Measurements from ENCODE around the gene RANBP17.
"Not testable (repeated sequence)": the region's sequence is repeated elsewhere in the genome, so short reads cannot be mapped to it uniquely, and the experiment has no call there.

The RANBP17 gene

DNA sequence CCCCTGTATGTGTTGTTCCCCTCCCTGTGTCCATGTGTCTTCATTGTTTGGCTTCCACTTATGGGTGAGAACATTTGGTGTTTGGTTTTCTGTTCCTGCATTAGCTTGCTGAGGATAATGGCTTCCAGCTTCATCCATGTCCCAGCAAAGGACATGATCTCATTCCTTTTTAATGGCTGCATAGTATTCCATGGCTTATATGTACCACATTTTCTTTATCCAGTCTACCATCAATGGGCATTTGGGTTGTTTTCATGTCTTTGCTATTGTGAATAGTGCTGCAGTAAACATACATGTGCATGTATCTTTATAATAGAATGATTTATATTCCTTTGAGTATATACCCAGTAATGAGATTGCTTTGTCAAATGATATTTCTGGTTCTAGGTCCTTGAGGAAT is 8.6 kb downstream of the RANBP17 start:
- not testable (repeated sequence) for DNase-seq

DNA sequence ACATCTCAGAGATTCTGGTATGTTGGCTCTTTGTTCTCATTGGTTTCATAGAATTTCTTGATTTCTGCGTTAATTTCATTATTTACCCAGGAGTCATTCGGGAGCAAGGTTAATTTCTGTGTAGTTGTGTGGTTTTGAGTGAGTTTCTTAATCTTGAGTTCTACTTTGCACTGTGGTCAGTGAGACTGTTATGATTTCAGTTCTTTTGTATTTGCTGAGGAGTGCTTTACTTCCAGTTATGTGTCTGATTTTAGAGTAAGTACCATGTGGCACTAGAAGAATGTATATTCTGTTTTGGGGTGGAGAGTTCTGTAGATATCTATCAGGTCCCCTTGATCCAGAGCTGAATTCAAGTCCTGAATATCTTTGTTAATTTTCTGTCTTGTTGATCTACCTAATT is 12.2 kb downstream of the RANBP17 start:
- DNase-seq: no peak

DNA sequence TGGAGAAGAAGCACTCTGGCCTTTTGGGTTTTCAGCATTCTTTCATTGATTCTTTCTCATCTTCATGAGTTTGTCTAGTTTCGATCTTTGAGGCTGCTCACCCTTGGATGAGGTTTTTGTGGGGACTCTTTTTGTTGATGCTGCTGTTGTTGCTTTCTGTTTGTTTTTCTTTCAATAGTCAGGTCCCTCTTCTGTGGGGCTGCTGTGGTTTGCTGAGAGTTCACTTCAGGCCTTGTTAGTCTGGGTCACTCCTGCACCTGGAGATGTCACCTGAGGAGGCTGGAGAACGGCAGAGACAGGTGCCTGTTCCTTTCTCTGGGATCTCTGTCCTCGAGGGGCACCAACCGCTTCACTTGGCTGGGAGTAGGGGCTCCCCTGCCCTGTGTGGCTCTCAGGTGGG is 14.0 kb downstream of the RANBP17 start:
- DNase-seq: no peak

DNA sequence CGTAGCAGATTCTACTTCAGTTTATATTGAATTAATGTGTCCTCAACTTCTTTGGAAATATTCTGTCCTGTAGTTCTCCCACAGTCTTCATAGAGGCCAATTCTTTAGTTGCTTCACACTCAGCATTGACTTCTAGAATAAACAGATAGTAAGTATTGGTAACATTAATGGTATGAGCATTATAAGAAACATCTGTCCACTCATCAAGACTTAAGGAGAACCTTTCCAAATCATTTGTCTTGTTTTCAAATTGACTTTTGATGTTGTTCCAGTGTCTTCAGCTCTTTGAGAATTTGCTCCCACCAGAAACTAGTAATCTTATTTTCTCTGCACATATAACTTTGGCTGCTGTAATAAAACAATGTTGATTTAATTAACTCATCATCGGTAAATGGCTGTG is 18.3 kb downstream of the RANBP17 start:
- DNase-seq: no peak

DNA sequence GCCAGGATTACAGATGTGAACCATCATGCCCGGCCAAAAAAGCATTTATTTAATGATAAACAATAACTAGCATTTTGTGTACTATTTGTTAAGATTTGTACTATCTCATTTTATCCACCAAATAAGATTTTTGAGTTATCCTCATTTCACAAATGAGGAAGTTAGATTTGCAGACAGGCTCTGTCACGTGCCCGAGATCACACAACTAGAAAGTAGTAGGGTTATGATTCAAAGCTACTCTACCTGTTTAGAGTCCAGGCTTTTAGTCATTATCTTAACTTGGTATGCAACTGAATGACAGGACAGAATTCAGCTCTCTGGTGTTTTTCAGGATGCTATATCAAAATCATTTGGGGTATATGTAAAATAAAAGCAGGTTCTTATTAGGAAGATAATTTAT is 20.5 kb downstream of the RANBP17 start:
- no peak for DNase-seq

DNA sequence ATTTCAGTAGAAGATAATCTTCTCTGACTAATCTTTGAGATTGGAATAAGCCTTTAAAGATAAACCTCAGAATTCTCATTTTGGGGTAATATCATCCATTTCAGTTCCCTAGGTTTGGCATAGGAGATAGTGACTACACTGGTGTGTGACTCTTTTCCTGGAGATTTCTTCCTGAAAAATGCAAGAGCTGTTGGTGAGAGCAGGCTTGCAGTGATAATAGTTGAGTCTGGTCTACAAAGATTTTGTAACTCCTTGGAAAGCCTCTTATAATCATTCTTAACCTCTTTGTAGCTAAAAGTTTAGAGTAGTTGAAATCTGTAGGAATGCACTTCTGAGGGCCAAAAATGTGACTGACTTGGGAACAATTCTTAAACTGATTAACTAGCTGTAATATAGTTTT is 23.4 kb downstream of the RANBP17 start:
- DNase-seq: no peak

DNA sequence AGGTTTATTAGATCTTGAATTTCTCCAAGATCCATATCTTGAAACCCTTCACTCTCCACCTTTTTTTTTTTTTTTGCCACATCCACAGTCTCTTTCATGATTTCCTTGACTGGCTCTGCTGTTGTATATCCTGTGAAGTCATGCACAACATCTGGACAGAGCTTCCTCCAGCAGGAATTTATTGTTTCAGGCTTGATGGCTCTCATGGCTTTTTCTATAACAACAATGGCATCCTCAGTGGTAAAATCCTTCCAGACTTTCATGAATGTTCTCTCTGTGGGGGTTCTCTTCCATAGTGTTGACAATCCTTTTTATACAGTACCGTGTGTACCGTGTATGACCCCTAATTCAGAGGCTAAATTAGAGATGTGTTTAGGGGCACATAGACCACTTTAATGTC is 24.0 kb downstream of the RANBP17 start:
- DNase-seq: peak; percentile 57

DNA sequence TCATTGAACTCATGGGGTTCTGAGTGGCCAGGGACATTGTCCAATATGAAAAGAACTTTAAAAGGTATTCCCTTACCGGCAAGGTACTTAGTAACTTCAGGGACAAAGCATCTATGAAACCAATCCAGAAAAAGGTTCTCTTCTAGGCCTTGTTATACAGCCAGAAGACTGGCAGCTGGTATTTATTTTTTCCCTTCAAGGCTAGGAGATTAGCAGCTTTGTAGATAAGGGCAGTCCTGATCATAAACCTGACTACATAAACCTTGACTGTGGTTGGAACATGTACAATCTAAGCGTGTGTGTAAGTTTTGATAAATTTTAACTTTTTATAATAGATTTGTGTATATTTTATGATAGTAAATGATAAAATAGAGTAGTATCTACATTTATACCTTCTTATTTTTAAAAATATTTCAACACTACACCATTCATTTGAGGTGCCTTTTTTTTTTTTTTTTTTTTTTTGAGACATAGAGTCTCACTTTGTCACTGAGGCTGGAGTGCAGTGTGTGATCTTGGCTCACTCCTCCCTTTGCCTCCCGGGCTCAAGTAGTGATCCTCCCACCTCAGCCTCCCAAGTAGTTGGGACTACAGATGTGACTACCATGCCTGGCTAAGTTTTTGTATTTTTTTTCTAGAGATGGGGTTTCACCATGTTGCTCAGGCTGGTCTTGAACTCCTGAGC is 24.5 kb downstream of the RANBP17 start:
- no peak for DNase-seq

DNA sequence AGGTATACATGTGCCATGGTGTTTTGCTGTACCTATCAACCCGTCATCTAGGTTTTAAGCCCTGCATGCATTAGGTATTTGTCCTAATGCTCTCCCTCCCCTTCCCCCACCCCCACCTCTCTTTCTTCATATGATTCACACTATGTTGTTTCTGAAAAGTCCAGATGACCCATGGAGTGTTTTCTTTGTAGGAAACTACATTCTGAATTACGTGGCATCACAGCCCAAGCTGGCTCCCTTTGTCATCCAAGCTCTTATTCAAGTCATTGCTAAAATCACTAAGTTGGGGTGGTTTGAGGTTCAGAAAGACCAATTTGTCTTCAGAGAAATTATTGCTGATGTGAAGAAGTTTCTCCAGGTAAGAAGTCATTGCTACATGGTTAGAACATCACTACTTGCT is 30.4 kb downstream of the RANBP17 start:
- DNase-seq: no peak

DNA sequence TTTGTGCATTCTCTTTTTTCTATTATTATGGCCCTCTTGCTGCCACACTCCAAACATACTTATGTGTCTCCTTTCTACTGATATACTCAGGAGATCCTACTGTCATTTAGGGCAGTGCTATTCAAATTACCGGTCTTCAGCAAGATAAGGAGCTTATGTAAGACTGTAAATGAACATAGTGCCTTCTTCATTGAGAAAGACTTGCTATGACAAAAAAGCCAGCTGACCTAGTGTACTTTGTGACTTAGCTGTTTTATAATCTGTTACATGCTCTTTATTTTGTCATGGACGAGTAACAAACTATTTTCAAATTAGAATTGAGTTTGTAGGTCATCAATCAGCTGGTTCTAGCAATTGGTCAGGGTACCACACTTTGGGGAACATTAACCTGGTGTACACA is 32.8 kb downstream of the RANBP17 start:
- no peak for DNase-seq

DNA sequence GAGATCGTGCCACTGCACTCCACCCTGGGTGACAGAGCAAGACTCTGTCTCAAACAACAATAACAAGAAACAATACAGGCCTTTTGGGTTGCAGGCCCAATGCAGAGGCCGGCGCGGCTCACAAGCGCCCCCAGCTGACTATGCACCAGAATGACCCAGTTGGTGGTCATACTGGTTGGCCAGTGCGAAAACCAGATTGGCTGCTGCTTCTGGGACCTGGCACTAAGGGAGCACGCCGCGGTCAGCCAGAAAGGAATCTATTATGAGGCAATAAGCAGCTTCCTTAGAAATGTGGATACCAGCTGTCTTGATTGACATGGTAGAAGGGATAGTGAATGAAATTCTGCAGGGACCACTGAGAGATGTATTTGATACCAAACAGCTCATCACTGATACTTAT is 35.0 kb downstream of the RANBP17 start:
- DNase-seq: no peak

DNA sequence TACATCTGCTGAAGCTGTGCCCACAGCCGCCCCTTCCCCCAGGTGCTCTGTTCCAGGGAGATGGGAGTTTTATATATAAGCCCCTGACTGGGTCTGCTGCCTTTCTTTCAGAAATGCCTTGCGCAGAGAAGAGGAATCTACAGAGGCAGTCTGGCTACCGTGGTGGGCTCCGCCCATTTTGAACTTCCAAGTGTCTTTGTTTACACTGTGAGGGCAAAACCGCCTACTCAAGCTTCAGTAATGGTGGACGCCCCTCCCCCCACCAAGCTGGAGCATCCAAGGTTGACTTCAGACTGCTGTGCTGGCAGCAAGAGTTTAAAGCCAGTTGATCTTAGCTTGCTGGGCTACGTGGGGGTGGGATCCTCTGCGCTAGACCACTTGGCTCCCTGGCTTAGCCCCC is 41.3 kb downstream of the RANBP17 start:
- no peak for DNase-seq

DNA sequence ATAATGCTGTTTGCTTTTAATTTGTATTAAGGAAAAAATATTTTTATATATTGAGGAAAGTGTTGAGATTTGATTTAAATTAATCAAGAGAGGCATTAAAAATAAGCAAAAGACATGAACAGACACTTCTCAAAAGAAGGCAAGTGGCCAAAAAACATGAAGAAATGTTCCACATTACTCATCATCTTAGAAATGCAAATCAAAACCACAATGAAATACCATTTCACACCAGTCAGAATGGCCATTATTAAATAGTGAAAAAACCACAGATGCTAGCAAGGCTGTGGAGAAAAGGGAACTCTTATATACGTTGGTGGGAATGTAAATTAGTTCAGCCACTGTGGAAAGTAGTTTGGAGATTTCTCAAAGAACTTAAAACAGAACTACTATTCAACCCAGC is 45.9 kb downstream of the RANBP17 start:
- DNase-seq: peak; percentile 43

DNA sequence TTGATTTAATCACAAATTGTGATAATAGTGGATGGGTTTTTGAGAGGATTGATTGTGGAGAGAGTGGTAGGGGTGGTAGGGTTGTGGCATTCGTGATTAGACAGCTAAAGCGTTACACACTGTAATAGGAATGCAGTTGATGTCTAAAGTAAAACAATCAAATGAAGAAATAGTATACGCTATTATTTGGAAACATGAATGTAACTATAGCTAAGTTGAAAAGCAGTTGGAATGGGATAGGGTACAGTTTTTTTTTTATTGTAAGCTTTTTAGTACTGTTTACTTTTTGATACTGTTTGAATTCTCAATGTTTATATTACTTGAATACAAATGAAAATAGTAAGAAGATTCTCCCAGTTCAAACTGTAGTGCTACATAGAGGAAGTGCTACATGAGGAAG is 51.8 kb downstream of the RANBP17 start:
- no peak for DNase-seq

DNA sequence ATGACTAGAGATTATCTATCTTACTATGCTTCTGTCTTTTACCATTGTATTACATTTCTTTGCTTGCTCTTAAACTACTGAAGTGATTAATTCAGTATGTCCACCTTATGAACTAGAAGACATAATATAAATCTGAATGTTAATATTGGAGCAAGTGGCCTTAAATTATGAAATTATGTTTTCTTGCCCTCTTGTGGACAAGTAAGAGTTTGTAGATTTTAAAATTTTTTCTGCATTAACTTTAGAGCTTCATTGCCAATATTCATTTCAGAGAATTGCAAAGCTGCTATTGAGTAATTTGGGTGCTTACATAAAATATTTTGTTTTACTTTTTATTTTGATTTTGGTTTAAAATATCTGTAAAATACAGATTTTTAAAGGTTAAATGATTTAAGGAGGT is 55.3 kb downstream of the RANBP17 start:
- DNase-seq: peak; percentile 8

DNA sequence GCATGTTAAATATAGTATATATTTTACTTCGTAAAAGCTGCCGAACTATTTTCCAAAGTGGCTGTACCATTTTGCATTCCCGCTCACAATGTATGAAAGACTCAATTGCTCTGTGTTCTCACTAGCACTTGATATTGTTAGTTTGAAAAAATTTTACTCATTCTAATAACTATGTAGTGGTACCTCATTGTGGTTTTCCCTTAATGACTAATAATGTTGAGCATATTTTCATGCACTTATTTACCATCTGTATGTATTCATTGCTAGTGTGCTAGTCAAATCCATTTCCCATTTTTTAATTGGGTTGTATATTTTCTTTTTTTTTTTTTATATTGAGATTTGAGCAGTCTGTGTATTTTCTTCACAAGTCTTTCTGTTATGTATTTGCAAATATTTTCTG is 58.4 kb downstream of the RANBP17 start:
- no peak for DNase-seq

DNA sequence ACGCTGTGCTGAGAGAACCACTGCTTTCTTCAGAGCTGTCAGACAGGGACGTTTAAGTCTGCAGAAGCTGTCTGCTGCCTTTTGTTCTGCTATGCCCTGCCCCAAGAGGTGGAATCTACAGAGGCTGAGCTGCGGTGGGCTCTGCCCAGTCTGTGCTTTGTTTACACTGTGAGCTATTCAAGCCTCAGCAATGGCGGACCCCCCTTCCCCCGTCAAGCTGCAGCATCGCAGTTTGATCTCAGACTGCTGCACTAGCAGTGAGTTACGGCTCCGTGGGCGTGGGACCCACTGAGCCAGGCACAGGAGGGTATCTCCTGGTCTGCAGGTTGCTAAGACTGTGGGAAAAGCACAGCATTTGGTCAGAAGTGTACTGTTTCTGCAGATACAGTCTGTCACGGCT is 60.5 kb downstream of the RANBP17 start:
- not testable (repeated sequence) for DNase-seq

DNA sequence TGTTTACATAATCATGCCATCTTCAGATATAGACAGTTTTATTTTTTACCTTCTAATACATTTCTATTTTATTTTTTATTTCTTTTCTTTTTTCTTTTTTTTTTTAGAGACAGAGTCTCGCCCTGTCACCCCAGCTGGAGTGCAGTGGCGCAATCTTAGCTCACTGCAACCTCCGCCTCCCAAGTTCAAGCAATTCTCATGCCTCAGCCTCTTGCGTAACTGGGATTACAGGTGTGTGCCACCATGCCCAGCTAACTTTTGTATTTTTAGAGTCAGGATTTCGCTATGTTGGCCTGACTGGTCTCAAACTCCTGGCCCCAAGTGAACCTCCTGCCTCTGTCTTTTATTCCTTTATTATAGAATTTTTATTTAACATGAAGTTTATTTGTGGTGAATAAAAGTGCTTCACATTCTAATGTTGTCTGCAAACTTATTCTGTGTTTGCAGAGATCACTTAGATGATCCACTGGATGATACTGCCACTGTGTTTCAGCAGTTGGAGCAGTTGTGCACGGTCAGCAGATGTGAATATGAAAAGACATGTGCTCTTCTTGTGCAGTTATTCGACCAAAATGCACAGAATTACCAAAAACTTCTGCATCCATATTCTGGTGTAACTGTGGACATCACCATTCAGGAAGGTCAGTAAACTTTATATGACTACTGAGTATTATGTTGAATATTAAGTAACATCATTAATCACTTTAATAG is 62.2 kb downstream of the RANBP17 start:
- no peak for DNase-seq

DNA sequence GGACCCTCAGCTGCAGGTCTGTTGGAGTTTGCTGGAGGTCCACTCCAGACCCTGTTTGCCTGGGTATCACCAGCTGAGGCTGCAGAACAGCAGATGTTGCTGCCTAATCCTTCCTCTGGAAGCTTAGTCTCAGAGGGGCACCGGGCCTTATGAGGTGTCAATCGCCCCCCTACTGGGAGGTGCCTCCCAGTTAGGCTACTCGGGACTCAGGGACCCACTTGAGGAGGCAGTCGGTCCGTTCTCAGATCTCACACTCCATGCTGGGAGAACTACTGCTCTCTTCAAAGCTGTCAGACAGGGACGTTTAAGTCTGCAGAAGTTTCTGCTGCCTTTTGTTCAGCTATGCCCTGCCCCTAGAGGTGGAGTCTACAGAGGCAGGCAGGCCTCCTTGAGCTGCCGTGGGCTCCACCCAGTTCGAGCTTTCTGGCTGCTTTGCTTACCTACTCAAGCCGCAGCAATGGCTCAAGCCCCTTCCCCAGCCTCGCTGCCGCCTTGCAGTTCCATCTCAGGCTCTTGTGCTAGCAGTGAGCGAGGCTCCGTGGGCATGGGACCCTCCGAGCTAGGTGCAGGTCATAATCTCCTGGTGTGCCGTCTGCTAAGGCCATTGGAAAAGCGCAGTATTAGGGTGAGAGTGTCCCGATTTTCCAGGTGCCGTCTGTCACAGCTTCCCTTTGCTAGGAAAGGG is 73.9 kb downstream of the RANBP17 start:
- not testable (repeated sequence) for DNase-seq

DNA sequence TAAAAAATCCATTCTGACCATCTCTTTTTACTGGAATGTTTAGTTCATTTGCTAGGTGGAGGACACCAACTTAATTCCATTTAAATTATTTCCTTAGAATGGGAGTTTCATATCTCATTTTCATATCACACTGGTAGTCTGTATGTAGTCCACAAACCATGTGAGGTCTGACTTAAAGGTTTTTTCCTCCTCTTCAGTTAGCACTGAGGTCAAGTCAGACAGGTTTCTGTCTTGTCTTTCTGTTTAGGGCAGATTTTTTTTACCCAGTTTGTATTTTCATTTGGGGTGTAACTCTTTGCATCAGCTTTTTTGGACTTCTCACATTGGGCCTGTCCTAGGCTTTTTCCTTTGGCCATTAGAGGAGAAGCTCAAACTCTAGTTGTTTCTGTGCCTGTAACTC is 75.3 kb downstream of the RANBP17 start:
- DNase-seq: no peak

DNA sequence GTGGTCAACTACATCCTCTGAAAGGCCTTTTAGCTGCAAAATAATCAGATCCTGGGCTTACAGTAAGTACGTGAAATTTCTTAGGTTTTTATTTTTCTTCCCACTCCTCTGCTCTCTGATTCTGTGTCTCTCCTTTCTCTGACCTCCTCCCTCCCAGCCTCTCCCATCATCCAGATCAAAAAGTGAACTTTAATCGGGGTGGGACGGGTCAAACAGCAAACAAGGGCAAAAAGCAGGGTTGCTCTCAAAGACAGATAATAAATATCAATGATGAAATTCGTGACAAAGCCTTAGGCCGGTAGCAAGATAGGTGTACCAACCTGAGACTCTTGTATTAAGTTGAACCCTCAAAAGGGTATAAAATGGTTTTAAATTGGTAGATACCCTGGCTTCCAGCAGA is 76.1 kb downstream of the RANBP17 start:
- no peak for DNase-seq

DNA sequence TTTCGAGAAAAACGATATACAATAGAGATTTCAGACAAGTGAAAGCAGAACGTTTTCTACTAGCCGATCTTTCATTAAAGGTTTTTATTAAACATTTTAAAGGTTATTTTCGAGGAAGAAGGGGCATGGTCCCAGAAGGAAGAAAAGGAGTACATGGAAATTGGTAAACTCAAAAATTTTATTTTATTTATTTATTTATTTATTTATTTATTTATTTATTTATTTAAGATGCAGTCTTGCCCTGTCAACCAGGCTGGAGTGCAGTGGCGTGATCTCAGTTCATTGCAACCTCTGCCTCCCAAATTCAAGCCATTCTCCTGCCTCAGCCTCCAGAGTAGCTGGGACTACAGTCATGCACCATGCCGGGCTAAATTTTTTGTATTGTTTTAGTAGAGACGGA is 77.4 kb downstream of the RANBP17 start:
- no peak for DNase-seq

DNA sequence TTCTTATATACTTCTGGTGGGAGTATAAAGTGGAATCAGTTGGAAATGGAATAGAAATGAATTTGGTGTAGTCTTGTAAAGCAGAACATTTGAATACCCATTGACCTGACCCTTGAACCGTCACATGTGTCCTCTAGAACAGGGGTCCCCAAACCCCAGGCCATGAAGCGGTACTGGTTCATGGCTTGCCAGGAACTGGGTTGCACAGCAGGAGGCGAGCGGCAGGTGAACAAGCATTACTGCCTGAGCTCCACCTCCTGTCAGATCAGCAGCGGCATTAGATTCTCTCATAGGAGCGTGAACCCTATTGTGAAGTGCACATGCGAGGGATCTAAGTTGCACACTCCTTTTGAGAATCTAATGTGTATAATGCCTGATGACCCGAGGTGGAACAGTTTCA is 80.0 kb downstream of the RANBP17 start:
- DNase-seq: no peak

DNA sequence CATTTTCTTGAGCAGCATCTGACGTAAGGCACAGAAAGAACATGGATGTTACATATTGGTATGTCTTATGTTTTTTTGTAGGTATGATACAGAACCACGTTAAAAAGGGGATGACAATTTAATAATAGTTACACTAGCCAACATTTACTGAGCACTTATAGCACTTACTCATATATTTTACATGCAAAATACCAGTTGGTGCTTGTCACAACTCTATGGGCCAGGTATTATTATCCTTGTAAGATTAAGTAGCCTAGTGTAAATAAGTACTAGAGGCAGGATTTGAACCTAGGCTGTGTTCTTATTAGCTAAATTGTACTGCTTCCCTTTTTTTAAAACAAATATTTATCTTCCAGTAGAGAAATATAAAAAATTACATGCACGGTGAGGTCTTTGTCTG is 83.5 kb downstream of the RANBP17 start:
- no peak for DNase-seq

Measured in kidney glomerular epithelial cell (primary cell).